Left ventricle myocardium inferior (tissue), 1 donor: ENCODE data around the gene RAB10. TPM values are rescaled to one million over a fixed set of nuclear protein-coding genes. Genes with fewer than 3 reads are reported as not detected.

Experiments used
- DNase-seq: peaks from one replicate; pipeline ENCODE4 v3.0.0-alpha.2; 2020
- H3K27ac ChIP-seq: fragments of 200-600 bp; replicated peaks from 2 replicates; pipeline ENCODE4 v1.8.0; 2021
- H3K27me3 ChIP-seq: fragments of 200-600 bp; 2 replicates; pipeline ENCODE4 v1.8.0; 2021; ENCODE audit warnings: low read depth
- H3K36me3 ChIP-seq: fragments of 200-600 bp; 2 replicates; pipeline ENCODE4 v1.8.0; 2021
- H3K4me1 ChIP-seq: fragments of 200-600 bp; 2 replicates; pipeline ENCODE4 v1.8.0; 2021
- H3K4me3 ChIP-seq: fragments of 200-600 bp; 2 replicates; pipeline ENCODE4 v1.8.0; 2021; ENCODE audit warnings: mild to moderate bottlenecking, moderate library complexity
- H3K9me3 ChIP-seq: fragments of 200-600 bp; replicated peaks from 2 replicates; pipeline ENCODE4 v1.8.0; 2021
- CTCF ChIP-seq: fragments of 200-600 bp; IDR thresholded peaks from 2 replicates; pipeline ENCODE4 v1.8.0; 2021; ENCODE audit warnings: antibody characterized with exemption, mild to moderate bottlenecking, borderline replicate concordance
- intact Hi-C: fragments of 100-400 bp; cut with micrococcal nuclease; formaldehyde crosslinking; loops from one replicate; pipeline ENCODE4 v1.11.0; 2022
- long read RNA-seq: library from polyadenylated mRNA; unstranded; transcript quantifications from one replicate; pipeline ENCODE4 v2.0.0, GENCODE V29; 2021
- total RNA-seq: library from RNA; stranded (reverse); fragmentation: NEBNext Ultra II Directional; extraction: Animal tissue kit (Norgen Biotek cat#: 25700); gene quantifications from one replicate; pipeline ENCODE4 v1.2.1, GENCODE V29; 2021
- donor health status: DM: no; HTN: yes; CAD: no; lungs with severe emphysema.

The RAB10 gene
- total RNA-seq = 86.1 TPM
- long read RNA-seq, transcript RAB10-201 (6 exons, 3,535 nt) = major isoform, 149 of 158 reads
- long read RNA-seq, partial matches to known transcripts = 8 of 158 reads
- long read RNA-seq, other reads (novel, unspliced or antisense) = 1 of 158 reads

DNA sequence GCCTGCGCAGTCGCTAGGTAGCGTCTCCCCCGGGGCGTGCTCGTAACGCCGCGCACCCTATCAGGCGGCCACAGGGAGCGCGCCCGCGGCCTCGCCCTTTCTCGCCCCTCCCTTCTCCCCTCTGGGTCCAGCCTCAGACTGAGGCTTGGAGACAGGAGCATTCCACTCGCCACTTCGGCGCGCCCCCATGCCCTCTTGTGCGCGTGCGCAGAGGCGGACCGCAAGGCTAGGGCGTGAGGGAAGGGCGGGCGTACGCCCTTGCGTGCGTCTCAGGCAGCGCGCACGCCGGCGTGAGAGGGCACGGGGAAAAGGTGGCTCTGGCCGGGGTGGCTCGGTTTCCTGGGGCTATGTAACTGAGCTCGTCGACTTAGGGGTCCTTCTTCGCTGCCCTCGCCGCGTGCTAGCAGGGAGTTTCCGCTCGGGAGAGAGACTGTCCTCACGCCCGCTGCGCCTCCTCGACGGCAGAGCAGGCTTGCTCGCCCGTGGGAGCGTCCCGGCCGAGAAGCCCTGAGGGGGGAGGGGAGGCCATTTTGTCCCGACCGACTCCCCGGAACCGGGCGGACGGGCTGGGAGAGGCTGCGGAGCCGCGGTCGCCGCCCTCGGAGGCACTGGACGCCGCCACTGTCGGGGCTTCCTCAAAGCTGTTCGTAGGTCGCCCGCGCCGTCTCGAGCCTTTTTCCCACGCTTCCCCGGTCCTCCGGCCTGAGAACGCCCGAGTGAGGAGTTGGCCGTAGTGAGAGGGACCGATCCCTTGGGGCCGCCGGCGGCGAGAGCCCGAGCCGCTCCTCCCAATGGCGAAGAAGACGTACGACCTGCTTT lies at the start of gene RAB10:
Gene RAB10 (plus strand): TSS at position 267 of the 819 bp plus-strand sequence. CDS start 525 bp downstream, at position 792.
- peak within 1 kb of the TSS; percentile 98 for H3K4me3 ChIP-seq
- H3K27ac ChIP-seq = peak within 1 kb of the TSS; percentile 99
- TF ChIP-seq CTCF = peak; percentile 41
- H3K36me3 ChIP-seq = peaks cover 10% of the 10 kb centered on the region
- H3K4me1 ChIP-seq = peaks cover 56% of the 10 kb centered on the region
- no peaks in the 10 kb centered on the region for H3K9me3 ChIP-seq
- intact Hi-C loops = no loop called here
- no peaks in the 10 kb centered on the region for H3K27me3 ChIP-seq
- peak; percentile 99 for DNase-seq

DNA sequence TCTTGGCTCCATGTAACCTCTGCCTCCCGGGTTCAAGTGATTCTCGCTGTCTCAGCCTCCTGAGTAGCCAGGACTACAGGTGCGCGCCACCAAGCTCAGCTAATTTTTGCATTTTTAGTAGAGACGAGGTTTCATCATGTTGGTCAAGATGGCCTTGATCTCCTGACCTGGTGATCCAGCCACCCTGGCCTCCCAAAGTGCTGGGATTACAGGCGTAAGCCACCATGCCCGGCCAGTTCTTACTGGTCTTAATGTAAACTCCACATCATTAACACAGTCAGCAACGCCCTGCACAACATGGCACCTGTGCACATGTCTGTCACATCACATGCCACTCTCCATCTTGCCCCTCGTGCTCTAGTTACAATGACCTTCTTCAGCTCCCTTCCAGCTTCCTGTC lies 45.8 kb upstream of the RAB10 start:
- Histone ChIP-seq H3K27ac (no peak overlapping the region), H3K36me3 (no peaks in the 10 kb centered on the region), H3K4me1 (peaks cover 8% of the 10 kb centered on the region), H3K4me3 (no peak overlapping the region), H3K27me3 (no peaks in the 10 kb centered on the region), H3K9me3 (no peaks in the 10 kb centered on the region)
- no peak for TF ChIP-seq CTCF
- intact Hi-C loops = no loop called here
- no peak for DNase-seq

- no peak for TF ChIP-seq CTCF
- no peaks in the 10 kb centered on the region for H3K9me3 ChIP-seq
- H3K27ac ChIP-seq = no peak overlapping the region
- DNase-seq = no peak
- H3K4me3 ChIP-seq = no peak overlapping the region
- H3K36me3 ChIP-seq = no peaks in the 10 kb centered on the region
- intact Hi-C loops = no loop called here
- H3K4me1 ChIP-seq = peaks cover 8% of the 10 kb centered on the region
- H3K27me3 ChIP-seq = no peaks in the 10 kb centered on the region
Observed at GRCh38 chr2:25989154-25989553, 44.7 kb upstream of the RAB10 start.

- Histone ChIP-seq H3K27ac (no peak overlapping the region), H3K4me3 (peak overlapping the region; percentile 49)
- intact Hi-C loops = loop anchor here (5.0 kb wide), 2 partner anchors 40 to 150 kb away; no protein-coding TSS in a partner anchor
Observed at GRCh38 chr2:25991965-25992364, 41.9 kb upstream of the RAB10 start.

DNA sequence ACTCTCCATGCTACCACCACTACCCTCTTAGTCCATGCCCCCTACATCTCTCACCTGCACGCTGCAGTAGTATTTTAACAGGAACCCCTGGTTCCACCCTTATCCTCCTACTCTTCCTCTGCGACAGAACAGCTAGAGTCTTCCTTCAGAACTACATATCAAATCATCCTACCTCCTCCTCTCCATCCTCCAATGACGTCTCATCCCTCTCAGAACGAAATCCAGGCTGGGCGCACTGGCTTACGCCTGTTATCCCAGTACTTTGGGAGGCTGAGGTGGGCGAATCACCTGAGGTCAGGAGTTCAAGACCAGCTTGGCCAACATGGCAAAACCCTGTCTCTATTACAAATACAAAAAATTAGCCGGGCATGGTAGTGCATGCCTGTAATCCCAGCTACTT lies 41.3 kb upstream of the RAB10 start:
- H3K27ac ChIP-seq = no peak overlapping the region
- intact Hi-C loops = loop anchor here (5.0 kb wide), 2 partner anchors 40 to 150 kb away; no protein-coding TSS in a partner anchor
- H3K4me3 ChIP-seq = no peak overlapping the region
- H3K27me3 ChIP-seq = no peaks in the 10 kb centered on the region
- H3K36me3 ChIP-seq = no peaks in the 10 kb centered on the region
- no peak for TF ChIP-seq CTCF
- no peaks in the 10 kb centered on the region for H3K9me3 ChIP-seq
- no peak for DNase-seq
- peaks cover 9% of the 10 kb centered on the region for H3K4me1 ChIP-seq

More at GRCh38 chr2:25991965-25992364, 41.9 kb upstream of the RAB10 start:
- Histone ChIP-seq H3K27me3 (no peaks in the 10 kb centered on the region), H3K9me3 (no peaks in the 10 kb centered on the region), H3K36me3 (no peaks in the 10 kb centered on the region), H3K4me1 (peaks cover 8% of the 10 kb centered on the region)
- TF ChIP-seq CTCF = no peak
- no peak for DNase-seq
